K562 (cell line): Measurements from ENCODE around the gene CTSF. TPM values are rescaled to one million over a fixed set of nuclear protein-coding genes. Genes with fewer than 3 reads are reported as not detected.

Source experiments
- CREB3L1 ChIP-seq: fragments of 450-650 bp; IDR thresholded peaks from 2 replicates; pipeline ENCODE4 v1.6.1; 2014; ENCODE audit warnings: low read depth, mild to moderate bottlenecking, moderate library complexity, borderline replicate concordance
- CXXC5 ChIP-seq: fragments of 250-450 bp; sonication (Bioruptor Pico); IDR thresholded peaks from 2 replicates; pipeline ENCODE4 v1.8.0; 2022; ENCODE audit warnings: inconsistent platforms, mild to moderate bottlenecking, moderate library complexity
- GTF2A2 ChIP-seq: IDR thresholded peaks from 2 replicates; pipeline ENCODE4 v1.6.1; 2016; ENCODE audit warnings: mild to moderate bottlenecking, missing genetic modification characterization, missing compliant biosample characterization
- IRF1 ChIP-seq: sonication (generic); formaldehyde crosslinking; IDR thresholded peaks from 2 replicates; pipeline ENCODE4 v1.8.0; 2022; ENCODE audit warnings: missing genetic modification reagents, mild to moderate bottlenecking, borderline replicate concordance
- MBD1 ChIP-seq: fragments of 250-450 bp; sonication (Bioruptor Pico); IDR thresholded peaks from 2 replicates; pipeline ENCODE4 v1.8.0; 2022; ENCODE audit warnings: inconsistent platforms
- PCBP1 ChIP-seq: fragments of 200-400 bp; formaldehyde crosslinking; IDR thresholded peaks from 2 replicates; pipeline ENCODE4 v1.6.1; 2018; ENCODE audit warnings: mild to moderate bottlenecking, low read depth, low read length; ENCODE audit not compliant: poor library complexity, severe bottlenecking
- RAD51 ChIP-seq: fragments of 450-650 bp; IDR thresholded peaks from 2 replicates; pipeline ENCODE4 v1.7.1; 2016; ENCODE audit warnings: low read depth, mild to moderate bottlenecking, borderline replicate concordance
- RNF2 ChIP-seq: sonication (generic); IDR thresholded peaks from 2 replicates; pipeline ENCODE4 v1.6.1; 2016
- ZBTB33 ChIP-seq: sonication (generic); formaldehyde crosslinking; IDR thresholded peaks from 2 replicates; pipeline ENCODE4 v1.8.1; 2023; ENCODE audit warnings: mild to moderate bottlenecking, missing genetic modification reagents
- ZNF740 ChIP-seq, 3 experiments: fragments of 200-800 bp in 1 of 3; sonication (Bioruptor generic) in 1 of 3; sonication (generic) in 1 of 3; formaldehyde crosslinking in 1 of 3; IDR thresholded peaks; 2 replicates each; pipeline versions ENCODE4 v1.6.1 to v1.8.0; 2016 to 2022; ENCODE audit warnings: mild to moderate bottlenecking in 2 of 3, missing compliant biosample characterization in 2 of 3, missing genetic modification characterization in 2 of 3, missing genetic modification reagents in 1 of 3
- polyA plus RNA-seq, 8 experiments: library from polyadenylated mRNA; depleted of rRNA in 4 of 8; stranded (reverse) in 5 of 8; unstranded in 3 of 8; fragments of >200 nt; fragmentation: Nextera tagmentation in 2 of 8; fragmentation: Illumina TruSeq in 1 of 8; extraction: Ambion mirVana in 2 of 8; extraction: Trizol in 1 of 8; gene quantifications; 2 replicates each; pipeline versions ENCODE4 v1.2.1 to v1.2.3, GENCODE V29; 2011 to 2014; ENCODE audit warnings: inconsistent platforms in 1 of 8, missing spikeins in 1 of 8
- total RNA-seq, 7 experiments: library from RNA; depleted of rRNA in 6 of 7; stranded (reverse); fragments of >200 nt in 6 of 7; fragmentation: Illumina TruSeq in 2 of 7; extraction: Trizol in 2 of 7; gene quantifications; 2 replicates each; pipeline versions ENCODE4 v1.2.1 to v1.2.3, GENCODE V29; 2011 to 2021; ENCODE audit warnings: low replicate concordance in 1 of 7

Gene CTSF
- total and polyA plus RNA-seq, 9 of the 15 experiments (the other 6 are each of a cell fraction or from before 2014, with no cell fraction given) = 0.41 to 10.5 (median 3.8) TPM

GRCh38 chr11:66559142-66559865 lies 9.1 kb downstream of the CTSF start (continued):
- TF ChIP-seq MBD1 = peak; percentile 98
- no peak for TF ChIP-seq RAD51
- no peak for TF ChIP-seq GTF2A2 (tag)
- 0 out of 2 replicates have a peak, but pooled peaks have one; percentile 29 for TF ChIP-seq IRF1 (CRISPR knock-in tag)
- peak; percentile 47 for TF ChIP-seq CXXC5 (CRISPR knock-in tag)
- 0 out of 2 replicates have a peak, but pooled peaks have one; percentile 22 for TF ChIP-seq ZNF740 (CRISPR knock-in tag; IDR thresholded peaks at IDR 0.05)
- TF ChIP-seq ZNF740 (tag; IDR thresholded peaks at IDR 0.05) = no peak
- TF ChIP-seq PCBP1 = peak; percentile 30
- peak; percentile 97 for TF ChIP-seq ZBTB33
- TF ChIP-seq CREB3L1 = peak; percentile 82; the same call in 1 of the 2 replicates
- peak; percentile 73; the same call in 1 of the 2 replicates for TF ChIP-seq RNF2
